ENCODE data around the gene EMC6.
"Not testable (repeated sequence)": the region's sequence is repeated elsewhere in the genome, so short reads cannot be mapped to it uniquely, and the experiment has no call there.

Gene EMC6

DNA sequence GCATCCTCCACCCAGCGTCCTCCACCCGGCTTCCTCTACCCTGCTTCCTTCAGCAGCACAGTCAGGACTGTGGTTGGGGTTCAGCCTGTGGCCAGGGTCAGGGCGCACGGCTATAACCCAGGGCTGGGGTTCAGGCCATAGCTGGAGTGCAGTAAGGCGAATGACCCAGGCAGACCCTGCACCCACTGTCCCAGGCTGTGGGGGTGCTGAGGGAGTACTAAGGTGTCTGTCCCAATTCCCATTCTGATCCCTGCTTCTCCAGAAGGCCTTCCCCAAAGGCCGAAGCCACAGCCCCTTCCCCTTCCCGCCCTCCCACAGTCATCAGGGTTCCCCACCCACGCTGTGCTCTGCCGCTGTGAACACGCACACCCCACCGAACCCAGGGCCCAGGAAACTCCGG lies 12.4 kb downstream of the EMC6 start:
- no peak for DNase-seq (ENCODE audit: low read depth, low spot score)

DNA sequence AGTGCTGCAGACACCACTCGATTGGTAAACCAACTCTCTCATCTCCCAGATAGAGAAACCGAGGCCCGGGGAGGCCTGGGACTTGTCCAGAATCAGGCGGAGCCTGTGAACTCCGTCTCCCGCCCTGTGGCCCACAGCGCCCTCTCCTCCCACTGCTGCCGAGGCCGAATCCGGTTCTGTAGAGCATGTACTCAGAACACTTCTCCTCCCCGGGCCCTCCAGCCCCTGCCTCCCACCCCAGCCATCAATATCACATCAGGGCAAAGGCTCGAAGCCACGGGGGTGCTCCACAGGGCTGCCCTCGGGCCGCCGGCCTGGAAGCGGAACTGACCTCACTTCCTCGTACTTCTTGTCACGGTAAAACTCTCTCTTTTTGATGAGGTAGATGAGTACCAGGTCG lies 13.0 kb downstream of the EMC6 start:
- no peak for DNase-seq (ENCODE audit: low read depth, low spot score)

DNA sequence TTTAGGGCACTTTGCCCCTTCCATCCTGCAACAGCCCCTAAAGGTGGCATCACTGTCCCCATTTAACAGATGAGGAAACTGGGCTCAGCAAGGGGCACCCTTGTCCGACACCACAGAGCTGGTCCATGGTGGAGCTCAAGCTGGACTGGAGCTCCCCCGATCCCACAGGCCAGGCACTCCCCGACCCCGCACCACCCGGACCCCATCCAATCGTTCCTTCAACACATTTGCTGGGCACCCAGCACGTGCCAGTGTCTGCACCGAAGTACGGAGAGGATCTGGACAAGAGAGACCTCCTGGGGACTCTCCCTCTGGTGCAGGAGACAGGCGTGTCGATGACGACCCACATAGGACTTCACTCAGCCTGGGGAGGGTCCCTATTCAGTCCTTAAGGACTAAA lies 13.4 kb downstream of the EMC6 start:
- no peak for DNase-seq (ENCODE audit: low read depth, low spot score)

DNA sequence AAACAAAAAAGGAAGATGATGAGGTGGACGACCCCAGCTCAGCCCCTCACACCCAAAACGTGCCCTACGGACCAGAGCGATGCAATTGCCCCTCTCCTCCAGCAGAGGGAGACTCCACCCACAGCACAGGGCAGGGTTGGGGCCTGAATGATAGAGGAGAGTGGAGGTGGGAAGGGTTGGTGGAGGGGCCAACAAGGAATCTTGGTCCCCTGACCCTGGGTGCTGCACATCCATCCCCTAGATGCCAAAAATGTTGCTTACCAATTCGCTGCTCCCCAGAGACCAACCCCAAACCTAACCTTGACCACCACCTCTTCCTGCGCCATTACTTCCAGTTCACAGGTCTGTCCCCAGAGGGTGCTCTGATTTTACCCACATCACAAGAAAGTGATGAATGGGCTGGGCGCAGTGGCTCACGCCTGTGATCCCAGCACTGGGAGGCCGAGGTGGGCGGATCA lies 14.5 kb downstream of the EMC6 start:
- DNase-seq (ENCODE audit: low read depth, low spot score): peak; percentile 80

DNA sequence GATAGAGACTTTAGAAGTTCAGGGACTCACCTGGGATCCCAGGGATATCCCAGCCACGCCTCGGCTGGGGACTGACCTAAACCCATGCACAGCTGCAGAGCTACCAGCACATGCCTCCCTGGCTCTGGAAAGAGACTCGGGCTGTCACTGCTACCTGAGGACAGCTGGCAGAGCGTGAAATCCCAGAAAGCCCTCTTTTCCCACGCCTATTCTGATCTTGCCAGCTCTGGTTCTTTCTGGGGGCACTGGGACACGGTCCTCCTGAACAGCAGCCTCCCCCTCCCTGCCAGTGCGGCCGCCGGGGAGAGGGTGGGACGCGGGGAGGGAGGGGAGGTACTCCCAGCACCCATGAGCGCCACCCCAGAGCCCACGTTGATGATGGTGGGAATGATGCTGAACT lies 16.6 kb downstream of the EMC6 start:
- no peak for DNase-seq (ENCODE audit: low read depth, low spot score)

DNA sequence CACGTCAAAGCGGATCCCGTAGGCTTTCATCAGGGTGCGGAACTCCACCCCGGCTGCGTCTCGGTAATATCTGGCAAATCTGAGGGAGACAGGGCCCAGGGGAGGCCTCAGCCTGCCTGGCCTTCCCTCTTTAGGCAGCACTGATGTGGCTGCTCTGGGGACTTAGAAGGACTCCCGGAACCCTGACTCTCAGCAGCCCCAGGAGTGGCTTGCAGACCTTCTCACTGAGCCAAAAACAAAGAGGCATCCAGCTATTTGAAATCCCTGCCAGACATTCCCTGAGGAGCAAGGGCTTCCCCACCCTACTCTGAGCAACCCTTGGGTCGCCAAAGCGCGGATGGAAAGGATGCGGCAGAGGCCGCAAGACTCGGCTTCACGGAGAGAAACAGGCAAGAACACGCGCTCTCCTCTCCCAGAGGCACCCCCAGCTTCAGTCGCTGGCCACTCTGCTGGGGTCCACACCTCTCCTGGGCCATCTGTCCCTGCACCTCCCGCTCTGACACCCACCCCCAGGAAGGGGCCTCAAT lies 19.5 kb downstream of the EMC6 start:
- no peak for DNase-seq (ENCODE audit: low read depth, low spot score)

DNA sequence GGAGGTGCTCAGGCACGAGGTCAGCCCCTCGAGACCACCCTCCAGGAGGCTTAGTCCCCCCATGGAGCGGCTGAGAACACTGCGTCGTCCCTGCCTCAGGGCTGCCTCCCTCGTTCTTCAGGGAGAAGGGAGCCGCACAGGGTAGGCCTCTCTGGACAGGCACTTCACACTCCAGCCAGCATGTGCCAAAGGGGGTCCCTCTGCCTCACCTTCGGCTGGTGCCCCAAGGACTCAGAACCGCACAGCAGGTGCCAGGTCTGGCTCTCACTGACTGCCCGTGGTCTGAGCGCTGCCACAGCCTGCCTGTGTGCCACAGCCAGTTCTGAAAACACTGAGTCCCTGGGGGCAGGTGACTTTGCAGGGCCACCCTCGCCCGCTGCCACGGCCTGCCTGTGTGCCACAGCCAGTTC lies 20.2 kb downstream of the EMC6 start:
- DNase-seq (ENCODE audit: low read depth, low spot score): no peak

DNA sequence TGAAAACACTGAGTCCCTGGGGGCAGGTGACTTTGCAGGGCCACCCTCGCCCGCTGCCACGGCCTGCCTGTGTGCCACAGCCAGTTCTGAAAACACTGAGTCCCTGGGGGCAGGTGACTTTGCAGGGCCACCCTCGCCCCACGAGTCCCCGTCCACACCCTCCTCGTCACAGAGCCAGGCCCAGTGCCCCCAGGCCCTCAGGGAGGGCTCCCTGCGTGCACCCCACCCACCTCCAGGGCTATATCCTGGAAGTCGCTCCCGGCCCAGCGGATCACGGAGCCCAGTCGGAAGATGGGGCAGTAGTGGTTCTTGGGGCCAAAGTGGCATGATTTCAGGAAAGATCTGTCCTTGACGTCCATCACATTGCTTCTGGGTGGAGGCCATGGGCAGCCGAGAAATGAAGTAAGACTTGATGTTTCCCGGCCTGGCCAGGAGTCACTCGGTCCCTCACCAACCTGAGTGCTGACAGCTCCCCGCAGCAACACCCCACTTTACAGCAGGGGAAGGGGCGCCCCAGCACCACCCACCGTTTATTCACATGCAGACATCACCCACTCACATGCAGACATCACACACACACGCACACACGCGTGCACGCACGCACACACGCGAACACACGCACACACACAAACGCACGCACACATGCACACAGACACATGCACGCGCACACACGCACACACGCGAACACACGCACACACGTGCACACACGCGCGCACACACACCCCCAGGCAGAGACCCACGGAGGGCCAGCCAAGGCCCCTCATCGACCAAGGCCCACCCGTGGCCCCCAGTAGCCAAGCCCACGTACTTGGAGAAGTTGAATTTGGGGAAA lies 20.9 kb downstream of the EMC6 start:
- DNase-seq (ENCODE audit: low read depth, low spot score): no peak

DNA sequence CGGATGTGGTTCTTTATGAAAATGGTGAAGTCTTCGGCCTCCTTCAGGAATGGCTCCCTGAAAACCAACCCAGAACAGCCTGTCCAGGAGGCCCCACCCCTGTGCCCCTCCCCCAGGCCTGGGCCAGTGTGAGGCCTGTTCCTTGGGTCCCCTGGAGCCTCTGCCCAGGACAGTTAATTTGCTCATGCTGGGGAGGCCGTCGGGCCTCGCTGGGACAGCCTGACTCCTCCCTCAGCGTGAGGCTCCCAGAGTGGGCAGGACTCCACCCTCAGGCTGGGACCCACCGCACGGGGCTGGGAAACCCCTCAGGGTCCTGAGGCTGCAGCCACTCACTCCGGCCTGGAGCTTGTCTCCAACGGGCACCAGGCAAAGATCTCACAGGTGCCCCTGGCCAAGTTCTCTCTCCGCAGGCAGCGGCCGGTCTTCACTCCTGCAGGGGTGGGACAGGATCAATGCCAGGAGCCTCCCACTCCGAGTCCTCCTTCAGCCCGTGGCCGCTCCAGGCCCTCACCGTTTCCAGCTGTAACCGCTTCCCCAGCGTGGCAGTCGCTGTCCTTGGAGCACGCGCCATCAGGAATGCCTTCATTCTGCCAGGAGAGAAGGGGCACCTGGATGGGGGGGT lies 21.6 kb downstream of the EMC6 start:
- no peak for DNase-seq (ENCODE audit: low read depth, low spot score)

DNA sequence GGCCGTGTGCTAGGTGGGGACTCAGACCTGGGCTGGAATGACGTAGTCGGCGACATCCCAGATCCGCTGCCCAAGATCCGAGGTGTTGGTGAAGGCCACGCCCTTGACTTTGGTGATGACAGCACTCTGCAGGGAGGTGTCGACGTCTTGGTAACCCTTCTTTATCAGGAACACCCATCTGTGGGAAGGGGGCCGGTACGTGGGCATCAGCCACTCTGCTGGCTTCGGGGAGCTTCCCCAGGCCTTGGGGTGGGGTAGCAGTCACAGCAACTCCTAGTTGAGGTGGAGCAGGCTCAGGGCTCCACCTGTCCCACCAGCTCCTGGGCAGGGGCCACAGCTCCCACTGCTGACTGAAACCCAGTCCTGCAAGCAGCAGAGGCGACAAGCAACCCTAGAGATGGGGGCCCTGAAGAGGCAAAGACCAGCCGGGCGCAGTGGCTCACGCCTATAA lies 23.0 kb downstream of the EMC6 start:
- DNase-seq (ENCODE audit: low read depth, low spot score): peak; percentile 41

DNA sequence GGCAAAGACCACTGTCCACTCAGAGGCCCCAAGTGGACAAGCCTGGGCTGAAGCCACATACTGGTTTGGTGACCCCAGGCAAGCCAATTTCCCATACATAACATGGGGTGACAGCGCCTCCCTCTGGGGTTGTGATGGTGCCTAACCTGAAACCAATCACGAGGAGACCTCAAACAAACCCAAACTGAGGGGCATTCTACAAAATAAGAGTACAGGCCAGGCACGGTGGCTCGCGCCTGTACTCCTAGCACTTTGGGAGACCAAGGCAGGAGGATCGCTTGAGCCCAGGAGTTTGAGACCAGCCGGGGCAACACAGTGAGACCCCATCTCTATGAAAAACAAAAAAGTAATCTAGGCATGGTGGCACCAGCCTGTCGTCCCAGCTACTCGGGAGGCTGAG lies 23.7 kb downstream of the EMC6 start:
- no peak for DNase-seq (ENCODE audit: low read depth, low spot score)

DNA sequence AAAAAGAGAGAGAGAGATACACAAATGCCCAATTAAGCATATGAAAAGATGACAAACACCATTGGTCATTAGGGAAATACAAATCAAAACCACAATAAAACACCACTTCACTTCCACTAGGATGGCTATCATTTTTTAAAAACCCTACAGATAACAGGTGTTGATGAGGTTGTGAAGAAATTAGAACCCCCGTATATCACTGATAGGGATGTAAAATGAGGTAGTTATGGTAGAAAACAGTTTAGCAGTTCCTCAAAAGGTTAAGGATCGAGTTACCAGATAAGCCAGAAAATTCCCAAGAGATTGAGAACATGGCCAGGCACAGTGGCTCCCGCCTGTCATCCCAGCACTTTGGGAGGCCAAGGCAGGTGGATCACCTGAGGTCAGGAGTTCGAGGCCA lies 24.5 kb downstream of the EMC6 start:
- DNase-seq (ENCODE audit: low read depth, low spot score): no peak

DNA sequence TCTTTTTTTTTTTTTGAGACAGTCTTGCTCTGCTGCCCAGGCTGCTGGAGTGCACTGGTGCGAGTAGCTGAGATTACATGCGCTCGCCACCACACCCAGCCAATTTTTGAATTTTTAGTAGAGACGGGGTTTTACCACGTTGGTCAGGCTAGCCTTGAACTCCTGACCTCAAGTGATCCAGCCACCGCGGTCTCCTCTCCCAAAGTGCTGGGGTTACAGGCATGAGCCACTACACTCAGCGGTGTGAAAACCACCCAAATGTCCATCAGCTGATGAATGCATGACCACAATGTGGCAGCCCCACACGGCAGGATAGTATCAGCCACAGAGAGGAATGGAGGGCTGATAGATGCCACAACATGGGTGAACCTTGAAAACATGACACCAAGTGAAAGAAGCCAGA lies 25.2 kb downstream of the EMC6 start:
- no peak for DNase-seq (ENCODE audit: low read depth, low spot score)

DNA sequence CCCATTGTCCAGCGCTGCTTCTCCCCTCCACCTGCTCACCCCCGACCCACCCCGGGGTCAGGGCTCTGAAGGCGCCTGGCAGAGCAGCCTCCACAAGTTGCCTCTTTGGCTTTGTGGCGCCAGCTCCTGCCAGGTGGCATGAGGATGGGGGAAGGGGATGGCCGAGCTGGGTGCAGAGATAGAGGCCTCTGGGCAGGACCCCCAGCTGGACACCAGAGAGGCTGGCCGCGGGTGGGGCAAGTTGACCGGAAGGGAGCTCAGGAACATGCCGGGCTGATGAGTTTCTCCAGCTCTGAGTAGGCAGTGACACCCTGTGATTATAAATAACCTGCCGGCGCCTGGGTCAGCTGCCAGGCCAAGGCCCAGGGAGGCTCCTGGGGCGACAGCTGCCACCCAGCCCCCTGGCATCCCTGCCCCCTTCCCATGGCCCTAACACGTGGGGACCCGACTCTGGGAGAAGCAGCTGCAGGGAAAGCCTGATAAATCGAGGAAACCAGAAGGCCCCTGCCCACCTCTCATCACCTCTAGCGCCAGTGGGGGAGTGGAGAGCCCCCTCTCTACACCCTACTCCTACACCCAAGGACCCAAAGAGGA lies 26.6 kb downstream of the EMC6 start:
- no peak for DNase-seq (ENCODE audit: low read depth, low spot score)

DNA sequence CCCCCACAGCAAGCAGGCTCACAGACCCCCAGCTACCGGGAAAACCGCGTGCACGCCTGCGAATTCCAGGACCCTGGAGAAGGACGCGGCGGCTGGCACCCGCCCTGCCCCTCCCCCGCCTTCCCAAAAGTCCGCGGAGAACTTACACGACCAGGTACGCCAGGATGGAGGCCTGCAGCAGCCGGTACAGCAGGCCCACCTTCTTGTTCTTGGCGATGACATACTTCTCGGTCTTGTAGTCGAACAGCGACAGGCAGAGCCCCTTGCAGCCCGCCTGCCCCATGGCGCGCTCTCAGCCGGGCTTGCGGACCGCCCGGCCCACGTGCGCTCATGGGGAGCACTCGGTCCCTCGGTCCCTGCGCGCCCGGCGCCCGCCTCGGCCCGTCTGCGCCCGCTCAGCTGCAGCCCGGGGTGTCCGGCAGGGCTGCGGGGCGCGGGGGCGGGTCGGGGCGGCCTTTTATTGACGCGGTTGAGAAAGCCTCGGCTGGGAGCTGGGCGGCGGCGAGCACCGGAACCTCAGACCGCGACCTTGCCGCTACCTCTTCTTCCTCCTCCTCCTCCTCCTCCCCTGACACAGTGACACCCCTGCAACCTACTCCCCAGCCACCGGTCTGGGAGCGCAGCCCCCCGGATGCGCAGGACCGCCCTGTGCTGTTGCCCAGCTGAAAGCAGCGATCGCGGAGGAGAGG lies 27.3 kb downstream of the EMC6 start, which contains the start of gene P2RX5:
Gene P2RX5, minus strand, starts transcription at position 433 of the 689 bp plus-strand sequence. Its CDS starts 150 bp downstream, at position 283.
- DNase-seq (ENCODE audit: low read depth, low spot score): peak; percentile 60

DNA sequence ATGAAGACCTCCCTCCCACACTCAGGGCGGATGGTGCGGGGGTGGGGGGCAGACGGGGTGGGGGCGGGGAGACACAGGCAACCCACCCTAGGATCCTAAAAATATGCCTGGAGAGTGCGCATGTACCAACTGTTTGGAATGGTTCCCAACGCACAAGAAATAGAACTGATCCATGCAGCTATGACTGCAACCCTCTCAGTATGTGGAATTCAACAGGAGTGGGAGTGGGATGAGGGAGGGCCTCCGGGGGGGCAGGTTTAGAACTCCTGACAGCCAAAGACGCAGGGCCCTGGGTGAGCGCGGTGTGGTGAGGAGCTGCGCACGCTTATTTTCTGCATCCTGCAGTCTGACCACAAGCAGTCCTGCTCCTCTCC lies 28.5 kb downstream of the EMC6 start:
- no peak for DNase-seq (ENCODE audit: low read depth, low spot score)

DNA sequence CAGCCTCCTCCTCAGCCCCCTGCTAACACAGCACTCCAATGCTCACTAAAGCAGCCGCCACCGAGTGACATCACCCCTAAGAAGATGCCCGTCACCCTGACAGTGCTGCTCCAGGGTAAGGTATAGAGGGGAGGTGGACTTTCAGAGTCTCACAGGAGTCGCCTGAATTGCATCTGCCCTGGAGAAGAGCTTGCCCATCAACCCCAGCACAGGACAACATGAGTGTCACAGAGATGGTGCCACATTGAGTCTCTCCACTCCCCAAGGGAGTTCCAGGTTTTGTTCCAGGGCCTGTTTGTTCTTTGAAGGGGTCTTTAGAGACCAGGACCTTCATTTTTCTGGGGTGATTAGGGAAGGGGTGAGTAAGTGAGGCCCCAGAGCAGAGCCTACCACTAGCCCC lies 29.5 kb downstream of the EMC6 start:
- no peak for DNase-seq (ENCODE audit: low read depth, low spot score)

DNA sequence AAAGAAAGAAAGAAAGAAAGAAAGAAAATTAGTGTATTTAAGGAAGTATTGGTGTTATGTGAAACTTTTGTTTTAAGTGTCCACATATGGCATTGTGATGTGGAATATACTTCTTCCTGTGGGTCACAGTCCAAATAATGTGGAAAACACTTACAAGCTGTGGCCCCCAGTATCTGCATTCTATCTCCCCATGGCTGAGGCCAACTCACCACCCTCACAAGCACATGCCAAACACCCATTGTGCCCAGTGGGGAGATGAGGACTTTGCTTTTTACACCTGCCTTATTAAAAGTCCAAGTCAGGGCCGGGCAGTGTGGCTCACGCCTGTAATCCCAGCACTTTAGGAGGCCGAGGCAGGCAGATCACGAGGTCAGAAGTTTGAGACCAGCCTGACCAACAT lies 31.3 kb downstream of the EMC6 start:
- no peak for DNase-seq (ENCODE audit: low read depth, low spot score)

DNA sequence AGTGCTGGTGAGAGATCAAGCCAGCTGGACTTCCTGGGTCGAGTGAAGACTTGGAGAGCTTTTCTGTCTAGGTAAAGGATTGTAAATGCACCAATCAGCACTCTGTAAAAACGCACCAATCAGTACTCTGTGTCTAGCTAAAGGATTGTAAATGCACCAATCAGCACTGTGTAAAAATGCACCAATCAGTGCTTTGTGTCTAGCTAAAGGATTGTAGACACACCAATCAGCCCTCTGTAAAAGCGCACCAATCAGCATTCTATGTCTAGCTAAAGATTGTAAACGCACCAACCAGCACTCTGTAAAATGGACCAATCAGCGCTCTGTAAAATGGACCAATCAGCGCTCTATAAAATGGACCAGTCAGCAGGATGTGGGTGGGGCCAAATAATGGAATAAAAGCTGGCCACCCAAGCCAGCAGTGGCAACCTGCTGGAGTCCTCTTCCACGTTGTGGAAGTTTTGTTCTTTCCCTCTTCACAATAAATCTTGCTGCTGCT lies 33.5 kb downstream of the EMC6 start:
- DNase-seq (ENCODE audit: low read depth, low spot score): not testable (repeated sequence)

DNA sequence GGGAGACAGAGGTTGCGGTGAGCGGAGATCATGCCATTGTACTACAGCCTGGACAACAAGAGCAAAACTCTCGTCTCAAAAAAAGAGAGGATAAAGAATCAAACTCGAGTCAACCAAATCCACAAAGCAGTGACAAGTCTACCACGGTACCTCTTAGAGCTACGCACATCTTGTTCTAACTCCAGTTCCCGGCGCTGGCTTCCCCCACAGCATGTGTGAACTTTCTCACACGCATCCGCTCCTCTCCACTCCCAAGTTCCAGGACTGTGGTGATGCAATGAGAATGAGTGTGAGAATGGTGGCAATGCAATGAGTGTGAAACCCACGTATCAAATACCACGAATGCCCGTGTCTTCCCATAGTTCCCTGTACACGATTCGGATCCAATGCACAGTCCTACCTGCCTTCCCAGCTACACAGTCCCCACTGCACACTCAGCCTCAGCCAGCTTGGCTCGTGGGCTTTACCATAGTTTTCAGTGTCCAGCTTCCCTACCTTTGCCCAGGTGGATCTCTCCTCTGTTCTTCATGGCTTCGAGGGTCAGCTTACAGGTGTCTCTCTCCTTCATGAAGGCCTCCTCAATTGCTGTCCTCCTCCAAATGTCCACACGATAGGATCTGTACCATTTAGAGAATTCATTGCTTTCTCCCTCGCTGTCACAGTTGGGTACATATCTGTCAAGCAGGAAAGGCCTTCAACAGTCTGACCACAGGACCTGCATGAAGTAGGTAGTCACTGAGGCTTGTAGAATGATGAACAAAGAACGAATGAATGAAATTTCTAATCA lies 36.5 kb downstream of the EMC6 start:
- DNase-seq (ENCODE audit: low read depth, low spot score): no peak

DNA sequence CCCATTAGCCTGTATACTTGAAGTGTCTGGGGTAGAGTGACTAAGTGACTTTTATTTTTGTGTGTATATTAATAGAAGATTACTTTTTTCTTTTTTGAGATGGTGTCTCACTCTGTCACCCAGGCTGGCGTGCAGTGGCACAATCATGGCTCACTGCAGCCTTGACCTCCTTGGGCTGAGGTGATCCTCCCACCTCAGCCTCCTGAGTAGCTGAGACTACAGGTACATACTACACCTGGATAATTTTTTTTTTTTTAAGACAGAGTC lies 37.0 kb downstream of the EMC6 start:
- not testable (repeated sequence) for DNase-seq (ENCODE audit: low read depth, low spot score)
